Ovary (tissue), 3 donors: ENCODE results near the gene CENATAC.

Experiments used
- EP300 ChIP-seq: sonication (generic); formaldehyde crosslinking; IDR thresholded peaks from one replicate; pipeline ENCODE4 v1.6.1; 2017; ENCODE audit warnings: antibody characterized with exemption
- POLR2A ChIP-seq: fragments of 450-650 bp; IDR thresholded peaks from one replicate; pipeline ENCODE4 v1.6.1; 2017; ENCODE audit warnings: antibody characterized with exemption, mild to moderate bottlenecking, moderate library complexity
- TF ChIP-seq, protein P1 (sequence below), 3 donors: fragments of 450-650 bp in 2 of 3; fragments of 200-600 bp in 1 of 3; IDR thresholded peaks; one replicate each; pipeline versions ENCODE4 v1.5.1 to v1.8.0; 2016 to 2022; ENCODE audit warnings: antibody characterized with exemption in 3 of 3, mild to moderate bottlenecking in 1 of 3
- donor health status: DM: no; HTN: no; CAD: no.

- TF ChIP-seq, protein P1, sequence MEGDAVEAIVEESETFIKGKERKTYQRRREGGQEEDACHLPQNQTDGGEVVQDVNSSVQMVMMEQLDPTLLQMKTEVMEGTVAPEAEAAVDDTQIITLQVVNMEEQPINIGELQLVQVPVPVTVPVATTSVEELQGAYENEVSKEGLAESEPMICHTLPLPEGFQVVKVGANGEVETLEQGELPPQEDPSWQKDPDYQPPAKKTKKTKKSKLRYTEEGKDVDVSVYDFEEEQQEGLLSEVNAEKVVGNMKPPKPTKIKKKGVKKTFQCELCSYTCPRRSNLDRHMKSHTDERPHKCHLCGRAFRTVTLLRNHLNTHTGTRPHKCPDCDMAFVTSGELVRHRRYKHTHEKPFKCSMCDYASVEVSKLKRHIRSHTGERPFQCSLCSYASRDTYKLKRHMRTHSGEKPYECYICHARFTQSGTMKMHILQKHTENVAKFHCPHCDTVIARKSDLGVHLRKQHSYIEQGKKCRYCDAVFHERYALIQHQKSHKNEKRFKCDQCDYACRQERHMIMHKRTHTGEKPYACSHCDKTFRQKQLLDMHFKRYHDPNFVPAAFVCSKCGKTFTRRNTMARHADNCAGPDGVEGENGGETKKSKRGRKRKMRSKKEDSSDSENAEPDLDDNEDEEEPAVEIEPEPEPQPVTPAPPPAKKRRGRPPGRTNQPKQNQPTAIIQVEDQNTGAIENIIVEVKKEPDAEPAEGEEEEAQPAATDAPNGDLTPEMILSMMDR (IDR thresholded peaks at IDR 0.05), result no peak
- TF ChIP-seq POLR2A (no peak), EP300 (no peak)
These were observed 16.4 kb downstream of the CENATAC start for GRCh38 chr11:119014209-119014924.
